GM20431 (cell line): Measurements from ENCODE around the gene SNAP91.
"Not testable (repeated sequence)": the region's sequence is repeated elsewhere in the genome, so short reads cannot be mapped to it uniquely, and the experiment has no call there.

ENCODE experiments used
- in situ Hi-C: fragments of 300-500 bp; cut with MseI, MboI; formaldehyde crosslinking; loops from one replicate; pipeline ENCODE4 v1.15.0; 2020; ENCODE audit warnings: low sequenced_read_pairs; ENCODE audit not compliant: unreplicated experiment

SNAP91 gene, protein sequence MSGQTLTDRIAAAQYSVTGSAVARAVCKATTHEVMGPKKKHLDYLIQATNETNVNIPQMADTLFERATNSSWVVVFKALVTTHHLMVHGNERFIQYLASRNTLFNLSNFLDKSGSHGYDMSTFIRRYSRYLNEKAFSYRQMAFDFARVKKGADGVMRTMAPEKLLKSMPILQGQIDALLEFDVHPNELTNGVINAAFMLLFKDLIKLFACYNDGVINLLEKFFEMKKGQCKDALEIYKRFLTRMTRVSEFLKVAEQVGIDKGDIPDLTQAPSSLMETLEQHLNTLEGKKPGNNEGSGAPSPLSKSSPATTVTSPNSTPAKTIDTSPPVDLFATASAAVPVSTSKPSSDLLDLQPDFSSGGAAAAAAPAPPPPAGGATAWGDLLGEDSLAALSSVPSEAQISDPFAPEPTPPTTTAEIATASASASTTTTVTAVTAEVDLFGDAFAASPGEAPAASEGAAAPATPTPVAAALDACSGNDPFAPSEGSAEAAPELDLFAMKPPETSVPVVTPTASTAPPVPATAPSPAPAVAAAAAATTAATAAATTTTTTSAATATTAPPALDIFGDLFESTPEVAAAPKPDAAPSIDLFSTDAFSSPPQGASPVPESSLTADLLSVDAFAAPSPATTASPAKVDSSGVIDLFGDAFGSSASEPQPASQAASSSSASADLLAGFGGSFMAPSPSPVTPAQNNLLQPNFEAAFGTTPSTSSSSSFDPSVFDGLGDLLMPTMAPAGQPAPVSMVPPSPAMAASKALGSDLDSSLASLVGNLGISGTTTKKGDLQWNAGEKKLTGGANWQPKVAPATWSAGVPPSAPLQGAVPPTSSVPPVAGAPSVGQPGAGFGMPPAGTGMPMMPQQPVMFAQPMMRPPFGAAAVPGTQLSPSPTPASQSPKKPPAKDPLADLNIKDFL

DNA sequence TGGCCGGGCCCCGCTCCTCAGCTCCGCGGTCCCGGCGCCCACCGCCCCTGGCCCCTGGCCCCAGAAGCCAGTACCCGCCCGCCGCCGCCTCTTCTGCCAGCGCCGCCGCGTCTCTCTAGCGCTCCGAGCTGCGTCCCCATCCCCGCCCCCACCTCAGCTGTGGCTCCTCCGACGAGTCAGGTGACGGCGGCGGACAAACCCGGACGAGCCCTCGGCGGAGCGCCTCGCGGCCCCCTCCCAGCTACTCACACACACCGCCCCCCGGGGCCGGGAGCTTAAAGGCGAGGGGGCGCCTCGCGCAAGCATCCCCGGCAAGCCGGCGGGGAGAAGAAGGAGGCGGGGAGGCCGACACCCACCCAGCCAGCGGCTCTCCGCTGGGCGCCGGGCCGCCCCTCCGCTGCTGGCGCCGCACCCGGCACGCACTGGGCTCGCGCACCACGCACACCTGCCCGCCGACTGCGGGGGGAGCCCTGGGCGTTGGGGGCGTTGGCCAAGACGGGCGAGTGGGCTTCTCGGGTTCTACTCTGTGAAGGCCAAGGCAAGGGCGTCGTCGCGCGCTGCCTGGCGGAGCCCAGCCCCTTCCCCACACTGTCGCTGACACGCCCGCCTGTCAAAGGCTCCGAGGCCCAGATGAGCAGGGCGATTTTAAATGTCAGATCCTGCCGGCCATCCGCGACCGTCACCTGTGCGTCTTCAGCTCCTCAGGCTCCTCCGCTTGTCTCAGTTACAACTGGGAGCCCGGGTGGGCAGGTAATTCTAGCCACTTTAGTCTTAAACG lies at the start of gene SNAP91:
Gene SNAP91, minus strand, starts transcription at position 132 of the 778 bp plus-strand sequence. CDS start 1,174 bp downstream, outside the sequence.
- in situ Hi-C loops, result no loop called here

GRCh38 chr6:83758533-83758932 lies 49.6 kb upstream of the SNAP91 start:
- in situ Hi-C loops, result no loop called here

DNA sequence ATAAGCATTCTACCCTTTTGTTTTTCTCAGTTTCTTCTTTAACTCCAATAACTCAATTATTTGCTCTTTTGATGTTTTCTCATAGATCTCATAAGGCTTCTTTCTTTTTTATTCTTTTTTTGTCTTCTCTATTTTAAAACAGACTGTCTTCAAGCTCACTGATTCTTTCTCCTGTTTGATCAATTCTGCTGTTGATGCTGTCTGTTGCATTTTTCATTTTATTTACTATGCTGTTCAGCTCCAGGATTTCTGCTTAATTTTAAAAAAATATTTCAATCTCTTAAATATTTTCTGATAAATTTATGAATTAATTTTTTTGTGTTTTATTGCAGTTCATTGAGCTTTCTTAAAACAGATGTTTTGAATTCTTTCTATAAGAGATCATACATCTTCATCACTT lies 48.1 kb upstream of the SNAP91 start:
- in situ Hi-C loops, result no loop called here

DNA sequence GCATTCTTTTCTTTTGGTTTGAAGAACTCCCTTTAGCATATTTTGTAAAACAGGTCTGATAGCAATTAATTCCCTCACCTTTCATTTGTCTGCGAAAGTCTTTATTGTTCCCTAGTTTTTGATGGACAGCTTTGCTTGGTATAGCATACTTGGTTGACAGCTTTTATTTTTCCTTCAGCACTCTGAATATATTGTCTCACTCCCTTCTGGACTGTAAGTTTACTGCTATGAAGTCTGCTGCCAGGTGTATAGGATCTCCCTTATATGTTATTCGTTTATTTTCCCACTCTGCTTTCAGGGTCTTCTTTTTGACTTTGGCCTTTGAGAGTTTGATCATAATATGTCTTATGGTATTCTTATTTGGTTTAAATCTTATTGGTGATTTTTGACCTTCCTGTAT lies 47.7 kb upstream of the SNAP91 start:
- in situ Hi-C loops, result no loop called here

DNA sequence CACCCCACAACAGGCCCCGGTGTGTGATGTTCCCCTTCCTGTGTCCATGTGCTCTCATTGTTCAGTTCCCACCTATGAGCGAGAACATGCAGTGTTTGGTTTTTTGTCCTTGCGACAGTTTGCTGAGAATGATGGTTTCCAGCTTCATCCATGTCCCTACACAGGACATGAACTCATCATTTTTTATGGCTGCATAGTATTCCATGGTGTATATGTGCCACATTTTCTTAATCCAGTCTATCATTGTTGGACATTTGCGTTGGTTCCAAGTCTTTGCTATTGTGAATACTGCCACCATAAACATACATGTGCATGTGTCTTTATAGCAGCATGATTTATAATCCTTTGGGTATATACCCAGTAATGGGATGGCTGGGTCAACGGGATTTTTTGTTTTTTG lies 43.5 kb upstream of the SNAP91 start:
- in situ Hi-C loops, result not testable (repeated sequence)

GRCh38 chr6:83741089-83741488 lies 32.2 kb upstream of the SNAP91 start:
- in situ Hi-C loops, result no loop called here

DNA sequence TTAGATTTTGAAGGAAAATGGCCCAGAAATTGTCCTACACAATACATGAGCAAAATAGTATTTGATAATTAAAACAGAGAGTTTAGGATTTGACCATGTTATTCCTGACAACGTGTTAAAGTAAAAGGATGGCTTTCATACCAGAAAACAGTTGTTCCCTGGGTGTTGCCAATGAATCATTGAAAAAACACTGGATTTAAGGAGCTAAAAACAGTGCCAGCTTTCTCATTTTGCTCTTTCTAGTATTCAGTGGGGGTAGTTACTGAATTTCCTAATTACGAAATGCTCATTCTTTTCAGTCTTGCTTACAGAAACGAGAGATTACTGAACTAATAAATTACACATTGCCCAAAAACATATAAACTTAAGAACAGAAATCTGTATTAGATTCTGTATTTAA lies 26.6 kb upstream of the SNAP91 start:
- in situ Hi-C loops, result no loop called here

- in situ Hi-C loops, result no loop called here
Observed at GRCh38 chr6:83729871-83730270, 21.0 kb upstream of the SNAP91 start.

DNA sequence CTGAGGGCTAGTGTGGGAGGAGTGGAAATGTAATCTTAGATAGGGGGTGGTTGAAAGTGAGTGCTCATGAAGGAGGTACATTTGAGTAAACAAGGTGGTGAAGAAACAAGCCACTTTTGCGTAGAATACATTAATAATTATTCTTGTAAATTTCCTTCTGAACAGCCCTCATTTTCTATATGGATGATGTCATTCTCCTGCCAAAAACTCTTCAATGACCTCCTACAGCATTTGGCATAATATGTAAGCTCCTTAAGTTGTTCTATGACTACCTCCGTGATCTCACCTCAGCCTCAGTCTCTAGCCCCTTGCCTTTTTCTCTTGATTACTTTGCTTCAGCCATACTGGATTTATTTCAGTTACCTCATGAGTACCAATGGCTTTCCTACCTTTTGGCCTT lies 14.0 kb upstream of the SNAP91 start:
- in situ Hi-C loops, result no loop called here

GRCh38 chr6:83717809-83718208 lies 8.9 kb upstream of the SNAP91 start:
- in situ Hi-C loops, result no loop called here

DNA sequence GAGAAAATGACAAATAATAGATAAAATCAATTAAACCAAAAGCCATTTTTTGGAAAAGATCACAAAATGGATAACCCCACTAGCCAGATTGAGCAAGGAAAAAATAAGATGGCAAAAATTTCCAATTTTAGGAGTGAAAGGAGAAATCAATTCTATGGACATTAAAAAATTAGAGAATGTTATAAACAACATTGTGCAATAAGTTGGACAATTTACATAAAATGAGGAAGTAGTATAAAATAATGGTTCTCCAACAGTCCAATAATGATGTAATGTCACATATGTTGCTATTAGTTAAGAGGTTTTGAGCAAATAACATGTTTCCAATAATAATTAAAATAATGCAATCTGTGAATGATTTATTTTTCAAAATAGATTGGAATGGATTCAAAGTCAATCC lies 3.1 kb upstream of the SNAP91 start:
- in situ Hi-C loops, result no loop called here

DNA sequence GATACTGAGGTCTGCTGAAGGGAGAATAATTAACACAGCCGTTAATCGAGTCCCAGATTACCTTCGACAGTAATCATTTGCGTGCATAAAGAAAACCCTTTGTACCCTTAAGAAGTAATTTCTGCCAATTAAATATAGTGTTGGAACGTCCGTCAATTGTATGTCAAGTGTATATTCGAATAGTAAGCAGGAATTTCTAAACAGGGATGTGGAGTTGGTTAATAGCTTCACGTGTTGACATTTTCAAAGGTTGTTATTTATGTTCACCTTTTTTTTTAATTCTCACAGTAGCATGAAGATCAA lies 798 bp upstream of the SNAP91 start:
- in situ Hi-C loops, result no loop called here

- in situ Hi-C loops, result no loop called here
Observed at GRCh38 chr6:83708546-83708969, 343 bp downstream of the SNAP91 start.

GRCh38 chr6:83707829-83708545 lies 914 bp downstream of the SNAP91 start:
- in situ Hi-C loops, result no loop called here

GRCh38 chr6:83702749-83703148 lies 6.2 kb downstream of the SNAP91 start:
- in situ Hi-C loops, result no loop called here

- in situ Hi-C loops, result no loop called here
Observed at GRCh38 chr6:83702077-83702476, 6.8 kb downstream of the SNAP91 start.

DNA sequence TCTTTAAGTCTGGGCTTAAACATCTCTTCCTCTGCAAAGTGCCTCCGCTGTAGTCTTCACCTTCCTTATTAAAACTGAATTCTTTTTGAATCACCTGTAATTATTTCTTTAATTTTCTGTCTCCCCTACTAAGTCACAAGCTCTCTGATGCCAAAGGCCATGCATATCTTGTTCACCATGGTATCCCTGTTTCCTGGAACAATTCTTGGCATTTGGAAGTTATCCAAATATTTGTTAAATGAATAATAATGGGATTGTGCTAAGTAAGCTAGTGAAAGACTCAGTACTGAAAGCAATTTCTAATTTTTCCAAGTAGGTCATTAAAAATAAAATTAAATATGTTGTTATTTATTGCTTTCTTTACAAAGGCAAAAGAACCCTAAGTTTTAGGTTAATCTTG lies 12.2 kb downstream of the SNAP91 start:
- in situ Hi-C loops, result no loop called here

DNA sequence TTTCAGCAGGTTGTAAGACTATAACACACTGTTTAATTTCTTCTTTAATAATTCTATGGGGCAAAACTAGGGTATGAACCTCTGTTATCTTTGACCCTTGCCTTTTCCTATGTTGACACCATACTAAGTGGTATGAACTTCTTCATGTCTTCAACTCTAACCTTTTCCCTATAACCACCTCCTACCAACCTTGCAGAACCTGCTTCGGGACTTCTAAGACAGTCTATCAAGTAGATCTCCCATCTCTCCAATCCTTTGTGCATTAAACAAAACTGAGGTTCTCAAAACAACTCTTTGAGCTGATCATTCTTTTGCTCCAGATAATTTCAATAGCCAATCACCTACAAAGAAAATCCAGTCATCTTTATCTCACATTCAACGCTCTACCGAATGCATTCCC lies 23.4 kb downstream of the SNAP91 start:
- in situ Hi-C loops, result no loop called here

DNA sequence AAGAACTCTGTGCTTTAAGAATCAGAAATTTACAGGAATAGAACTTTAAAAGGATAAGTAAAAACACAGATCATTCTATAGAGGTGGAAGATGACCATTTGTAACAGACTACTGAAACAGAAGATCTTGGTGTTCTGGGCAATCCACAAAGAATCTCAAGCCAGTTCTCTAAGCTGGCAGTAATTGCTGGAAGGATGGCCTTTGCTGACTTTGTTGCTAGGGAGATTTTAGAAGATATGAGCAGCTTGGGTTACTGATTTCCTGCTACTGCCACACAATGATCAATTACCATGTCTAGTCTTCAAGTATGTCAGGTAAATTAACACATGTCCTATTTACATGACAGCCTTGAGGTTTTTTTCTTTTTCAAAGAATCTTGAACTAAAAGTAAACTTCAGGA lies 31.1 kb downstream of the SNAP91 start:
- in situ Hi-C loops, result no loop called here

- in situ Hi-C loops, result no loop called here
Observed at GRCh38 chr6:83637953-83638352, 70.9 kb downstream of the SNAP91 start.
